EH (cell line): Measurements from ENCODE around the gene ADCY7.

Experiments
- DNase-seq: peaks from one replicate; pipeline ENCODE4 v3.0.0-alpha.2; 2015; ENCODE audit warnings: low read depth

Gene ADCY7

GRCh38 chr16:50267651-50268050, 1.3 kb downstream of the ADCY7 start:
- no peak for DNase-seq

- DNase-seq = no peak
These were observed 2.0 kb downstream of the ADCY7 start for GRCh38 chr16:50268352-50268751.

- DNase-seq = no peak
These were observed 2.8 kb downstream of the ADCY7 start for GRCh38 chr16:50269061-50269705.

- DNase-seq = no peak
These were observed 3.6 kb downstream of the ADCY7 start for GRCh38 chr16:50269769-50270509.

GRCh38 chr16:50270510-50271147, 4.3 kb downstream of the ADCY7 start:
- DNase-seq = no peak

- DNase-seq = no peak
These were observed 5.0 kb downstream of the ADCY7 start for GRCh38 chr16:50271148-50272041.

GRCh38 chr16:50272111-50272571, 5.8 kb downstream of the ADCY7 start:
- DNase-seq = peak; percentile 25

- DNase-seq = no peak
These were observed 6.5 kb downstream of the ADCY7 start for GRCh38 chr16:50272687-50273381.

GRCh38 chr16:50273382-50273690, 7.0 kb downstream of the ADCY7 start:
- no peak for DNase-seq

- DNase-seq = no peak
These were observed 7.6 kb downstream of the ADCY7 start for GRCh38 chr16:50273888-50274325.

GRCh38 chr16:50274326-50275097, 8.2 kb downstream of the ADCY7 start:
- no peak for DNase-seq

- DNase-seq = no peak
These were observed 8.7 kb downstream of the ADCY7 start for GRCh38 chr16:50275098-50275415.

- no peak for DNase-seq
These were observed 9.3 kb downstream of the ADCY7 start for GRCh38 chr16:50275428-50276325.

- no peak for DNase-seq
These were observed 9.9 kb downstream of the ADCY7 start for GRCh38 chr16:50276326-50276640.

GRCh38 chr16:50276801-50277555, 10.6 kb downstream of the ADCY7 start:
- DNase-seq = no peak

- no peak for DNase-seq
These were observed 11.9 kb downstream of the ADCY7 start for GRCh38 chr16:50278251-50278650.

- DNase-seq = no peak
These were observed 13.1 kb downstream of the ADCY7 start for GRCh38 chr16:50279504-50279865.

GRCh38 chr16:50280932-50281331, 14.6 kb downstream of the ADCY7 start:
- DNase-seq = no peak

GRCh38 chr16:50281391-50282009, 15.1 kb downstream of the ADCY7 start:
- DNase-seq = no peak
